Ovary (tissue), 3 donors: ENCODE data around the gene LTC4S.
"Not testable (repeated sequence)": the region's sequence is repeated elsewhere in the genome, so short reads cannot be mapped to it uniquely, and the experiment has no call there.

Source experiments
- CTCF ChIP-seq, 3 donors: fragments of 450-650 bp in 2 of 3; fragments of 200-600 bp in 1 of 3; IDR thresholded peaks; one replicate each; pipeline versions ENCODE4 v1.5.1 to v1.8.0; 2016 to 2022; ENCODE audit warnings: antibody characterized with exemption in 3 of 3, mild to moderate bottlenecking in 1 of 3
- EP300 ChIP-seq: sonication (generic); formaldehyde crosslinking; IDR thresholded peaks from one replicate; pipeline ENCODE4 v1.6.1; 2017; ENCODE audit warnings: antibody characterized with exemption
- POLR2A ChIP-seq: fragments of 450-650 bp; IDR thresholded peaks from one replicate; pipeline ENCODE4 v1.6.1; 2017; ENCODE audit warnings: antibody characterized with exemption, mild to moderate bottlenecking, moderate library complexity
- donor health status: DM: no; HTN: no; CAD: no.

- not testable (repeated sequence) for TF ChIP-seq POLR2A; CTCF (IDR thresholded peaks at IDR 0.05); EP300
Observed at GRCh38 chr5:179834871-179835270, 41.1 kb downstream of the LTC4S start.
